HepG2 (cell line): Measurements from ENCODE around the gene CNNM3. TPM values are rescaled to one million over a fixed set of nuclear protein-coding genes. Genes with fewer than 3 reads are reported as not detected.
A peak's percentile ranks its signal among the peaks of the same experiment; 100 is the strongest.

Experiments
- ATAC-seq: fragments of 200-7000 bp; cut with Tn5 transposase; 3 replicates; pipeline ENCODE4 v1.9.1; 2020; ENCODE audit warnings: mild to moderate bottlenecking, moderate library complexity
- BruUV-seq: library from RNA; stranded (reverse); fragments of 400-500 nt; replicated peaks from 2 replicates; lab custom pipeline; 2021; lab: Mats Ljungman, UMichigan
- CTCF ChIA-PET: fragments of 300-600 bp; formaldehyde crosslinking; extraction: SDS; loops from one replicate; lab custom pipeline; 2021; ENCODE audit warnings: low total read pairs, inconsistent platforms, low intra/inter-chr PET ratio; lab: Yijun Ruan, JAX
- POLR2A ChIA-PET: fragments of 350-600 bp; sonication (Branson Sonifier 250); formaldehyde crosslinking; loops from one replicate; lab custom pipeline; 2020; ENCODE audit warnings: antibody characterized with exemption, inconsistent platforms; lab: Yijun Ruan, JAX
- DNase-seq: peaks from one replicate; pipeline ENCODE4 v3.0.0-alpha.2; 2015; ENCODE audit warnings: low spot score
- FAIRE-seq: peaks from 3 replicates; lab custom pipeline; 2011; peaks lifted over from hg19 to GRCh38; lab: Jason Lieb, UNC
- H2AFZ ChIP-seq: one replicate; pipeline ENCODE4 v1.6.1; 2011; ENCODE audit warnings: low read length, inconsistent platforms
- H3K27ac ChIP-seq: fragments of 300-600 bp; 3 replicates; pipeline ENCODE4 v1.8.0; 2011; ENCODE audit warnings: mixed run types, mild to moderate bottlenecking, mixed read lengths, low read length, inconsistent platforms; ENCODE audit not compliant: insufficient read depth; ENCODE audit errors: extremely low read length
- H3K27me3 ChIP-seq, 2 experiments: fragments of 200-600 bp in 1 of 2; 2 replicates in 1 of 2; 3 replicates in 1 of 2; pipeline versions ENCODE4 v1.6.0 to v1.8.0; 2011; ENCODE audit warnings: low read length in 2 of 2, mild to moderate bottlenecking in 2 of 2, moderate library complexity in 2 of 2, inconsistent platforms in 1 of 2; ENCODE audit not compliant: insufficient read depth in 2 of 2, control insufficient read depth in 1 of 2
- H3K36me3 ChIP-seq, 2 experiments: fragments of 200-600 bp in 1 of 2; replicated peaks in 1 of 2; 2 replicates in 1 of 2; 3 replicates in 1 of 2; pipeline versions ENCODE4 v1.5.1 to v1.8.0; 2011; ENCODE audit warnings: low read length in 2 of 2, inconsistent platforms in 1 of 2; ENCODE audit not compliant: insufficient read depth in 2 of 2, control insufficient read depth in 1 of 2
- H3K4me1 ChIP-seq: 2 replicates; pipeline ENCODE4 v1.5.1; 2012; ENCODE audit warnings: low read length, inconsistent platforms; ENCODE audit not compliant: insufficient read depth
- H3K4me2 ChIP-seq: 2 replicates; pipeline ENCODE4 v1.6.0; 2011; ENCODE audit warnings: low read depth, low read length, inconsistent platforms
- H3K4me3 ChIP-seq, 3 experiments: fragments of 200-600 bp in 1 of 3; sonication (generic), shearing (Covaris generic) in 1 of 3; replicated peaks in 1 of 3; 2 replicates each; pipeline ENCODE4 v1.5.1; 2011 to 2016; ENCODE audit warnings: low read length in 3 of 3, inconsistent platforms in 2 of 3, low read depth in 2 of 3, mild to moderate bottlenecking in 2 of 3, control low read depth in 1 of 3, mixed read lengths in 1 of 3; ENCODE audit not compliant: insufficient read depth in 1 of 3
- H3K79me2 ChIP-seq: one replicate; pipeline ENCODE4 v1.6.1; 2011; ENCODE audit warnings: low read length, inconsistent platforms; ENCODE audit not compliant: insufficient read depth
- H3K9ac ChIP-seq: 2 replicates; pipeline ENCODE4 v1.6.0; 2011; ENCODE audit warnings: mild to moderate bottlenecking, low read depth, low read length, inconsistent platforms; ENCODE audit not compliant: insufficient read depth
- H3K9me3 ChIP-seq: 2 replicates; pipeline ENCODE4 v1.5.1; 2012; ENCODE audit warnings: mild to moderate bottlenecking, low read length
- H4K20me1 ChIP-seq: 2 replicates; pipeline ENCODE4 v1.6.0; 2011; ENCODE audit warnings: inconsistent platforms, mild to moderate bottlenecking, low read length, moderate library complexity; ENCODE audit not compliant: insufficient read depth
- ASH2L ChIP-seq: fragments of 300-600, 200-600 bp; sonication (generic); IDR thresholded peaks from 2 replicates; pipeline ENCODE4 v1.7.0; 2017; ENCODE audit warnings: low read depth, mild to moderate bottlenecking, moderate library complexity, mixed read lengths, low read length; ENCODE audit not compliant: insufficient read length
- CBX5 ChIP-seq: sonication (generic); formaldehyde crosslinking; IDR thresholded peaks from 2 replicates; pipeline ENCODE4 v1.4.0; 2020; ENCODE audit warnings: missing genetic modification reagents, borderline replicate concordance
- E2F1 ChIP-seq: sonication (generic); formaldehyde crosslinking; IDR thresholded peaks from 2 replicates; pipeline ENCODE4 v1.5.0; 2020; ENCODE audit warnings: missing genetic modification reagents
- HHEX ChIP-seq: IDR thresholded peaks from 2 replicates; pipeline ENCODE4 v1.6.1; 2016; ENCODE audit warnings: control low read depth
- MAFK ChIP-seq, 2 experiments: IDR thresholded peaks in 1 of 2; conservative IDR thresholded peaks in 1 of 2; 2 replicates each; pipeline ENCODE4 v1.6.1; 2011; ENCODE audit warnings: improper control_type of control experiment in 2 of 2, low read length in 2 of 2
- RBM39 ChIP-seq: fragments of 200-400 bp; formaldehyde crosslinking; IDR thresholded peaks from one replicate; pipeline ENCODE4 v1.6.1; 2018; ENCODE audit warnings: antibody characterized with exemption, mild to moderate bottlenecking, low read depth, low read length; ENCODE audit not compliant: poor library complexity, severe bottlenecking
- TBX3 ChIP-seq: fragments of 450-650 bp; IDR thresholded peaks from 2 replicates; pipeline ENCODE4 v1.6.1; 2017; ENCODE audit warnings: antibody characterized with exemption, mild to moderate bottlenecking, inconsistent platforms, borderline replicate concordance
- ZNF280D ChIP-seq: sonication (generic); formaldehyde crosslinking; IDR thresholded peaks from 2 replicates; pipeline ENCODE4 v1.5.1; 2020; ENCODE audit warnings: mild to moderate bottlenecking, missing genetic modification reagents
- ZNF441 ChIP-seq: sonication (generic); formaldehyde crosslinking; IDR thresholded peaks from 2 replicates; pipeline ENCODE4 v1.7.0; 2021; ENCODE audit warnings: missing genetic modification reagents, borderline replicate concordance
- ZNF614 ChIP-seq: IDR thresholded peaks from 2 replicates; pipeline ENCODE4 v1.6.1; 2018; ENCODE audit warnings: missing biosample characterization, missing genetic modification reagents, inconsistent platforms, borderline replicate concordance
- ZNF672 ChIP-seq: sonication (generic); formaldehyde crosslinking; IDR thresholded peaks from 2 replicates; pipeline ENCODE4 v1.8.1; 2022; ENCODE audit warnings: missing genetic modification reagents
- ZNF879 ChIP-seq: sonication (generic); formaldehyde crosslinking; IDR thresholded peaks from 2 replicates; pipeline ENCODE4 v1.8.1; 2023; ENCODE audit warnings: missing genetic modification reagents
- WGBS: methylation state at CpG from one replicate; pipeline ENCODE4 v1.1.6; 2017; ENCODE audit warnings: low lambda C conversion rate; 5-methylcytosine and 5-hydroxymethylcytosine counted together
- in situ Hi-C: cut with HindIII; loops from 2 replicates; pipeline ENCODE4 v1.10.0; 2017; ENCODE audit warnings: low pct_unique_long_range_greater_than_20kb; ENCODE audit not compliant: extremely low pct_ligation_motif_present
- intact Hi-C: fragments of 100-400 bp; cut with micrococcal nuclease; formaldehyde crosslinking; loops from one replicate; pipeline ENCODE4 v1.10.0; 2022; ENCODE audit not compliant: unreplicated experiment
- polyA plus RNA-seq, 8 experiments: library from polyadenylated mRNA; depleted of rRNA in 3 of 8; stranded (reverse) in 7 of 8; unstranded in 1 of 8; fragments of >200 nt; fragmentation: Illumina TruSeq in 4 of 8; extraction: Trizol in 4 of 8; gene quantifications; 2 replicates each; pipeline versions ENCODE4 v1.2.1 to v1.2.3, GENCODE V29; 2011 to 2016; ENCODE audit warnings: low read depth in 4 of 8, missing spikeins in 1 of 8, mixed read lengths in 1 of 8; ENCODE audit not compliant: insufficient read depth in 1 of 8
- total RNA-seq, 5 experiments: library from RNA; depleted of rRNA; stranded (reverse); fragments of >200 nt; fragmentation: Illumina TruSeq; extraction: Trizol; gene quantifications; 2 replicates each; pipeline ENCODE4 v1.2.3, GENCODE V29; 2016; ENCODE audit warnings: low read depth in 1 of 5

Gene CNNM3
- total and polyA plus RNA-seq, 2 of the 13 experiments (the other 11 are each of a cell fraction or from before 2014, with no cell fraction given) = 21.2 to 27.9 TPM

GRCh38 chr2:96821113-96821675 is 5.1 kb downstream of the CNNM3 start:
- FAIRE-seq = no peak
- H3K9me3 ChIP-seq = no peaks in the 10 kb centered on the region
- no peaks in the 10 kb centered on the region; a peak in 1 of 5 replicates for H3K27me3 ChIP-seq
- peaks cover 72% of the 10 kb centered on the region for H3K4me1 ChIP-seq
- H3K4me3 ChIP-seq = peak overlapping the region in 1 of 3 experiments; percentile 91; a peak in 3 of 6 replicates
- POLR2A ChIA-PET = interaction anchor here (0.6 to 7.4 kb wide), 6 partner anchors 11 to 60 kb away, joined by 3 to 99 read pairs (median 3); partner anchors contain the start of genes ANKRD39 and CNNM4
- no peak for TF ChIP-seq MAFK (conservative IDR thresholded peaks at IDR 0.05 in 1 of 2, IDR thresholded peaks at IDR 0.05 in 1 of 2; ENCODE audit: low read length in 2 of 2)
- no peak for TF ChIP-seq ZNF672 (CRISPR knock-in tag)
- no peak for TF ChIP-seq CBX5 (CRISPR knock-in tag)
- TF ChIP-seq ZNF614 (CRISPR knock-in tag) = no peak
- TF ChIP-seq ASH2L = no peak
- no peak for TF ChIP-seq ZNF280D (CRISPR knock-in tag)
- TF ChIP-seq RBM39 = no peak
- TF ChIP-seq TBX3 = no peak
- TF ChIP-seq E2F1 = no peak
- no peak for TF ChIP-seq ZNF879 (CRISPR knock-in tag)
- no peak for TF ChIP-seq HHEX (CRISPR knock-in tag)
- no peak for TF ChIP-seq ZNF441 (CRISPR knock-in tag)
- peak overlapping the region; percentile 42; the same call in 1 of the 2 replicates for H3K9ac ChIP-seq
- H3K27ac ChIP-seq = peak overlapping the region; percentile 83
- H3K79me2 ChIP-seq = peaks cover 89% of the 10 kb centered on the region
- peak overlapping the region; percentile 100 for H3K4me2 ChIP-seq
- in situ Hi-C loops (no loop called here), intact Hi-C loops (no loop called here)
- 79% methylated on average over 11 of the region's 11 CpGs for WGBS
- no peak for ATAC-seq
- no peak for DNase-seq
- no TSS peak for BruUV-seq
- CTCF ChIA-PET = no interaction called here
- no peak overlapping the region for H2AFZ ChIP-seq
- H3K36me3 ChIP-seq = peaks cover 16 to 54% of the 10 kb centered on the region in 2 experiments
- peaks cover 81% of the 10 kb centered on the region for H4K20me1 ChIP-seq
